T-helper 1 cell treated with Interleukin-12 subunit alpha and Interleukin-12 subunit beta and Interleukin-4 antibody, amounts not matched to agents 30 μg/mL and 1 μg/mL, for 36 hours (primary cell): ENCODE data around the gene LRRC3.
A peak's percentile ranks its signal among the peaks of the same experiment; 100 is the strongest.
"Not testable (repeated sequence)": the region's sequence is repeated elsewhere in the genome, so short reads cannot be mapped to it uniquely, and the experiment has no call there.

Experiments
- H3K27ac Mint-ChIP-seq: one replicate; pipeline ENCODE4 v1.8.0; 2021; ENCODE audit warnings: mild to moderate bottlenecking, mixed read lengths
- H3K27me3 Mint-ChIP-seq: one replicate; pipeline ENCODE4 v1.8.0; 2021; ENCODE audit warnings: low read depth, mixed read lengths
- H3K36me3 Mint-ChIP-seq: one replicate; pipeline ENCODE4 v1.8.0; 2021; ENCODE audit warnings: low read depth, mixed read lengths
- H3K4me1 Mint-ChIP-seq: one replicate; pipeline ENCODE4 v1.8.0; 2021; ENCODE audit warnings: low read depth, mixed read lengths
- H3K4me3 Mint-ChIP-seq: one replicate; pipeline ENCODE4 v1.8.0; 2021; ENCODE audit warnings: mild to moderate bottlenecking, moderate library complexity, mixed read lengths
- H3K9me3 Mint-ChIP-seq: one replicate; pipeline ENCODE4 v1.8.0; 2021; ENCODE audit warnings: mixed read lengths

The LRRC3 gene

GRCh38 chr21:44454747-44455523 is at the start of gene LRRC3:
Gene LRRC3, plus strand, starts transcription at chr21:44455510. Its CDS starts 1,135 bp downstream, at chr21:44456645.
- H3K4me3 Mint-ChIP-seq = peak within 1 kb of the TSS; percentile 78
- no peak within 1 kb of the TSS for H3K27ac Mint-ChIP-seq
- peaks cover 30% of the 10 kb centered on the region for H3K27me3 Mint-ChIP-seq
- peaks cover 2% of the 10 kb centered on the region for H3K4me1 Mint-ChIP-seq
- H3K36me3 Mint-ChIP-seq = no peaks in the 10 kb centered on the region
- peaks cover 19% of the 10 kb centered on the region for H3K9me3 Mint-ChIP-seq

GRCh38 chr21:44405948-44406872 is 49.1 kb upstream of the LRRC3 start:
- H3K9me3 Mint-ChIP-seq = peaks cover 24% of the 10 kb centered on the region
- peaks cover 3% of the 10 kb centered on the region for H3K4me1 Mint-ChIP-seq
- no peak overlapping the region for H3K27ac Mint-ChIP-seq
- H3K36me3 Mint-ChIP-seq = peaks cover 35% of the 10 kb centered on the region
- H3K27me3 Mint-ChIP-seq = no peaks in the 10 kb centered on the region
- no peak overlapping the region for H3K4me3 Mint-ChIP-seq

GRCh38 chr21:44406953-44407352 is 48.4 kb upstream of the LRRC3 start:
- H3K36me3 Mint-ChIP-seq = peaks cover 33% of the 10 kb centered on the region
- H3K4me1 Mint-ChIP-seq = peaks cover 3% of the 10 kb centered on the region
- H3K9me3 Mint-ChIP-seq = peaks cover 24% of the 10 kb centered on the region
- H3K27me3 Mint-ChIP-seq = no peaks in the 10 kb centered on the region
- H3K27ac Mint-ChIP-seq = peak overlapping the region; percentile 65
- H3K4me3 Mint-ChIP-seq = no peak overlapping the region

- no peak overlapping the region for H3K4me3 Mint-ChIP-seq
Measured at GRCh38 chr21:44407493-44407892, 47.8 kb upstream of the LRRC3 start.

GRCh38 chr21:44408226-44408625 is 47.1 kb upstream of the LRRC3 start:
- no peak overlapping the region for H3K4me3 Mint-ChIP-seq
- peaks cover 4% of the 10 kb centered on the region for H3K27me3 Mint-ChIP-seq
- H3K4me1 Mint-ChIP-seq = peaks cover 3% of the 10 kb centered on the region
- H3K36me3 Mint-ChIP-seq = peaks cover 37% of the 10 kb centered on the region
- H3K9me3 Mint-ChIP-seq = peaks cover 24% of the 10 kb centered on the region
- H3K27ac Mint-ChIP-seq = no peak overlapping the region

More at GRCh38 chr21:44407493-44407892, 47.8 kb upstream of the LRRC3 start:
- Mint-ChIP-seq H3K9me3 (peaks cover 24% of the 10 kb centered on the region), H3K4me1 (peaks cover 3% of the 10 kb centered on the region), H3K27ac (peak overlapping the region; percentile 45), H3K36me3 (peaks cover 35% of the 10 kb centered on the region), H3K27me3 (peaks cover 2% of the 10 kb centered on the region)

GRCh38 chr21:44413566-44414290 is 41.6 kb upstream of the LRRC3 start:
- Mint-ChIP-seq H3K36me3 (peaks cover 23% of the 10 kb centered on the region), H3K27ac (no peak overlapping the region), H3K27me3 (peaks cover 4% of the 10 kb centered on the region), H3K4me1 (no peaks in the 10 kb centered on the region), H3K4me3 (no peak overlapping the region), H3K9me3 (peaks cover 13% of the 10 kb centered on the region)

- no peak overlapping the region for H3K4me3 Mint-ChIP-seq
- H3K9me3 Mint-ChIP-seq = peaks cover 10% of the 10 kb centered on the region
- peaks cover 4% of the 10 kb centered on the region for H3K27me3 Mint-ChIP-seq
- H3K27ac Mint-ChIP-seq = no peak overlapping the region
- H3K36me3 Mint-ChIP-seq = peaks cover 21% of the 10 kb centered on the region
- no peaks in the 10 kb centered on the region for H3K4me1 Mint-ChIP-seq
Measured at GRCh38 chr21:44414291-44415072, 40.8 kb upstream of the LRRC3 start.

GRCh38 chr21:44415073-44416025 is 40.0 kb upstream of the LRRC3 start:
- Mint-ChIP-seq H3K27ac (no peak overlapping the region), H3K4me1 (no peaks in the 10 kb centered on the region), H3K27me3 (peaks cover 4% of the 10 kb centered on the region), H3K36me3 (peaks cover 21% of the 10 kb centered on the region), H3K4me3 (no peak overlapping the region), H3K9me3 (peaks cover 10% of the 10 kb centered on the region)

- no peaks in the 10 kb centered on the region for H3K4me1 Mint-ChIP-seq
- H3K27me3 Mint-ChIP-seq = peaks cover 4% of the 10 kb centered on the region
- H3K27ac Mint-ChIP-seq = no peak overlapping the region
- no peak overlapping the region for H3K4me3 Mint-ChIP-seq
- H3K9me3 Mint-ChIP-seq = peaks cover 10% of the 10 kb centered on the region
- H3K36me3 Mint-ChIP-seq = peaks cover 21% of the 10 kb centered on the region
Measured at GRCh38 chr21:44416193-44416592, 39.1 kb upstream of the LRRC3 start.

GRCh38 chr21:44417621-44418107 is 37.6 kb upstream of the LRRC3 start:
- not testable (repeated sequence) for H3K4me1 Mint-ChIP-seq, H3K27me3 Mint-ChIP-seq, H3K4me3 Mint-ChIP-seq, H3K27ac Mint-ChIP-seq
- Mint-ChIP-seq H3K36me3 (peaks cover 17% of the 10 kb centered on the region), H3K9me3 (peaks cover 10% of the 10 kb centered on the region)

GRCh38 chr21:44418108-44418875 is 37.0 kb upstream of the LRRC3 start:
- no peak overlapping the region for H3K27ac Mint-ChIP-seq
- peaks cover 10% of the 10 kb centered on the region for H3K9me3 Mint-ChIP-seq

GRCh38 chr21:44418876-44419230 is 36.5 kb upstream of the LRRC3 start:
- Mint-ChIP-seq H3K4me1 (no peaks in the 10 kb centered on the region), H3K9me3 (peaks cover 10% of the 10 kb centered on the region), H3K27ac (no peak overlapping the region), H3K36me3 (peaks cover 15% of the 10 kb centered on the region), H3K27me3 (no peaks in the 10 kb centered on the region), H3K4me3 (no peak overlapping the region)

More at GRCh38 chr21:44418108-44418875, 37.0 kb upstream of the LRRC3 start:
- Mint-ChIP-seq H3K4me1 (no peaks in the 10 kb centered on the region), H3K27me3 (no peaks in the 10 kb centered on the region), H3K4me3 (no peak overlapping the region), H3K36me3 (peaks cover 17% of the 10 kb centered on the region)
